DND-41 (cell line): ENCODE measurements around the gene MYT1.

Experiments used
- ATAC-seq: fragments of 200-7000 bp; cut with Tn5 transposase; 3 replicates; pipeline ENCODE4 v1.9.1; 2021; ENCODE audit warnings: low read depth; ENCODE audit not compliant: insufficient read depth
- DNase-seq: peaks from one replicate; pipeline ENCODE4 v3.0.0-alpha.2; 2020
- H2AFZ ChIP-seq: 2 replicates; pipeline ENCODE4 v1.6.0; 2012; ENCODE audit warnings: low read depth, low read length
- H3K27ac ChIP-seq: 2 replicates; pipeline ENCODE4 v1.5.1; 2012; ENCODE audit warnings: low read length, inconsistent platforms
- H3K27me3 ChIP-seq: fragments of 200-600 bp; sonication (generic); 2 replicates; pipeline ENCODE4 v1.6.0; 2012; ENCODE audit warnings: low read length, mild to moderate bottlenecking, inconsistent platforms; ENCODE audit not compliant: insufficient read depth, poor library complexity
- H3K36me3 ChIP-seq: 2 replicates; pipeline ENCODE4 v1.5.1; 2012; ENCODE audit warnings: low read length, inconsistent platforms; ENCODE audit not compliant: insufficient read depth
- H3K4me1 ChIP-seq: 2 replicates; pipeline ENCODE4 v1.5.1; 2012; ENCODE audit warnings: mild to moderate bottlenecking, low read length; ENCODE audit not compliant: insufficient read depth
- H3K4me2 ChIP-seq: 2 replicates; pipeline ENCODE4 v1.6.0; 2012; ENCODE audit warnings: mild to moderate bottlenecking, moderate library complexity, low read length, inconsistent platforms; ENCODE audit not compliant: insufficient read depth
- H3K4me3 ChIP-seq, 2 experiments: fragments of 200-600 bp in 1 of 2; shearing (Covaris generic) in 1 of 2; 2 replicates each; pipeline ENCODE4 v1.5.1; 2012 to 2016; ENCODE audit warnings: inconsistent platforms in 2 of 2, low read length in 2 of 2, mild to moderate bottlenecking in 2 of 2, low read depth in 1 of 2, moderate library complexity in 1 of 2
- H3K79me2 ChIP-seq: 2 replicates; pipeline ENCODE4 v1.6.0; 2012; ENCODE audit warnings: low read length, inconsistent platforms; ENCODE audit not compliant: insufficient read depth
- H3K9ac ChIP-seq: 2 replicates; pipeline ENCODE4 v1.6.0; 2012; ENCODE audit warnings: low read depth, mild to moderate bottlenecking, inconsistent platforms, low read length, moderate library complexity
- H3K9me3 ChIP-seq: 2 replicates; pipeline ENCODE4 v1.5.1; 2012; ENCODE audit warnings: low read length, moderate library complexity, mild to moderate bottlenecking, inconsistent platforms; ENCODE audit not compliant: insufficient read depth, severe bottlenecking
- H4K20me1 ChIP-seq: 2 replicates; pipeline ENCODE4 v1.6.0; 2012; ENCODE audit warnings: low read length; ENCODE audit not compliant: insufficient read depth
- CTCF ChIP-seq: IDR thresholded peaks from 2 replicates; pipeline ENCODE4 v1.5.1; 2012; ENCODE audit warnings: borderline replicate concordance, low read length, moderate library complexity, mild to moderate bottlenecking; ENCODE audit not compliant: poor library complexity, severe bottlenecking; ENCODE audit errors: extremely low read depth
- EZH2 ChIP-seq: IDR thresholded peaks from 3 replicates; pipeline ENCODE4 v1.6.1; 2012; ENCODE audit warnings: borderline replicate concordance, low read depth, mild to moderate bottlenecking, moderate library complexity, low read length, inconsistent platforms; ENCODE audit not compliant: severe bottlenecking

The MYT1 gene

GRCh38 chr20:64182146-64182865 is 18.1 kb downstream of the MYT1 start:
- H3K9ac ChIP-seq, result no peak overlapping the region
- no peaks in the 10 kb centered on the region for H3K79me2 ChIP-seq
- H3K4me3 ChIP-seq, result no peak overlapping the region
- H2AFZ ChIP-seq, result no peak overlapping the region
- TF ChIP-seq EZH2, result no peak
- TF ChIP-seq CTCF, result no peak
- no peaks in the 10 kb centered on the region for H3K4me1 ChIP-seq
- no peak overlapping the region for H3K4me2 ChIP-seq
- ATAC-seq, result no peak
- H4K20me1 ChIP-seq, result no peaks in the 10 kb centered on the region
- no peak overlapping the region for H3K27ac ChIP-seq
- peaks cover 7% of the 10 kb centered on the region for H3K9me3 ChIP-seq
- DNase-seq, result no peak
- H3K36me3 ChIP-seq, result no peaks in the 10 kb centered on the region
- H3K27me3 ChIP-seq, result no peaks in the 10 kb centered on the region

GRCh38 chr20:64183313-64183712 is 19.1 kb downstream of the MYT1 start:
- no peak overlapping the region for H3K4me3 ChIP-seq
- DNase-seq (no peak), ATAC-seq (no peak)
- no peaks in the 10 kb centered on the region for H3K79me2 ChIP-seq
- TF ChIP-seq EZH2 (no peak), CTCF (no peak)
- H2AFZ ChIP-seq, result no peak overlapping the region
- H4K20me1 ChIP-seq, result no peaks in the 10 kb centered on the region
- peaks cover 7% of the 10 kb centered on the region for H3K9me3 ChIP-seq
- H3K36me3 ChIP-seq, result no peaks in the 10 kb centered on the region
- no peak overlapping the region for H3K4me2 ChIP-seq
- H3K9ac ChIP-seq, result no peak overlapping the region
- no peaks in the 10 kb centered on the region for H3K27me3 ChIP-seq
- no peak overlapping the region for H3K27ac ChIP-seq
- H3K4me1 ChIP-seq, result no peaks in the 10 kb centered on the region

- Histone ChIP-seq H3K4me3 (no peak overlapping the region), H3K27me3 (no peaks in the 10 kb centered on the region), H2AFZ (no peak overlapping the region), H3K79me2 (no peaks in the 10 kb centered on the region), H4K20me1 (no peaks in the 10 kb centered on the region), H3K36me3 (no peaks in the 10 kb centered on the region), H3K4me1 (no peaks in the 10 kb centered on the region), H3K4me2 (no peak overlapping the region), H3K9me3 (peaks cover 7% of the 10 kb centered on the region), H3K27ac (no peak overlapping the region), H3K9ac (no peak overlapping the region)
- DNase-seq (no peak), ATAC-seq (no peak)
- TF ChIP-seq CTCF, result no peak
- no peak for TF ChIP-seq EZH2
These were observed 20.5 kb downstream of the MYT1 start for GRCh38 chr20:64184795-64185194.
